GM18517 (cell line): ENCODE measurements around the gene LCE2C.

Source experiments
- ATAC-seq: cut with Tn5 transposase; IDR thresholded peaks from one replicate; pipeline ENCODE4 v1.9.1; 2021; ENCODE audit warnings: mild to moderate bottlenecking, moderate library complexity; ENCODE audit not compliant: unreplicated experiment

The LCE2C gene

DNA sequence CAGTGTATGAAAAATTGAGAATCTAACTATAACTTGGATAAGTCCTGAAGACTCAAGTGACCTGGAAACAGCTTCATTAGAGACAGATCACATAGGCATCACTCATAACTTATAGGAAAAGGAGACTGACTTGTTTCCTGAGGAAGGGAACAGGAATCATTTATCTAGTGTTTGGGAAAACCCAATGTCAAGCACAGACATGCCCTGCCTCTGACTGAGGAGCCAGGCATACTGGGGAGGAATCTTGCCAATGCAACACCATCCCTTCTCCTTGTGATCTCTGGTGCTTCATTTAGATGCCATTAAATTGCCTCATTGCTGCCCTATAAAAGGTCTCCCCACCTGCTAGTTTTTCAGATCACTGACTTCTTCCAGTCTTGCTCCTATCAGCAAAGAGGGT is 43.2 kb downstream of the LCE2C start:
- ATAC-seq: no peak

- ATAC-seq: no peak
These were observed 50.2 kb downstream of the LCE2C start for GRCh38 chr1:152725261-152725660.
